ENCODE data around the gene ZNHIT6.
A peak's percentile ranks its signal among the peaks of the same experiment; 100 is the strongest.

The ZNHIT6 gene

DNA sequence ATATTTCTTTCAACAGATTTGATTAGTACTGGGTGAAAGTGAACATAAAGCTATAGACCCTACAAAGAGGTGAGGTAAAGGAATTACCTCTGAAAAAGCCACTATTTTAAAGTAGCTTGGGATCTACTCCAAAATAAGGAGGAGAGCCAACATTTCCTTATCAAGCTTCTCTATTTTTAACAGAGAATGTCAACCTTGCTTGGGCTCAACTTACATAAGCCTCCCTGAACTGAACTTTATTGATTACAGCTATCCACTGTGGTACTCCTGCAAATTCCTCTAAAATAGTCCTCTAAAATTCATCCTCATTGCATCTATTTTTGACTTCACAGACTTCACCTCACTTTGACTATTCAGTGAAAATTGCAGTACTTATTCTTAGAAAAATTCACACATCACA, 10.3 kb downstream of the ZNHIT6 start:
- DNase-seq (ENCODE audit: low read depth, low spot score) = no peak
- TF ChIP-seq, protein P1, sequence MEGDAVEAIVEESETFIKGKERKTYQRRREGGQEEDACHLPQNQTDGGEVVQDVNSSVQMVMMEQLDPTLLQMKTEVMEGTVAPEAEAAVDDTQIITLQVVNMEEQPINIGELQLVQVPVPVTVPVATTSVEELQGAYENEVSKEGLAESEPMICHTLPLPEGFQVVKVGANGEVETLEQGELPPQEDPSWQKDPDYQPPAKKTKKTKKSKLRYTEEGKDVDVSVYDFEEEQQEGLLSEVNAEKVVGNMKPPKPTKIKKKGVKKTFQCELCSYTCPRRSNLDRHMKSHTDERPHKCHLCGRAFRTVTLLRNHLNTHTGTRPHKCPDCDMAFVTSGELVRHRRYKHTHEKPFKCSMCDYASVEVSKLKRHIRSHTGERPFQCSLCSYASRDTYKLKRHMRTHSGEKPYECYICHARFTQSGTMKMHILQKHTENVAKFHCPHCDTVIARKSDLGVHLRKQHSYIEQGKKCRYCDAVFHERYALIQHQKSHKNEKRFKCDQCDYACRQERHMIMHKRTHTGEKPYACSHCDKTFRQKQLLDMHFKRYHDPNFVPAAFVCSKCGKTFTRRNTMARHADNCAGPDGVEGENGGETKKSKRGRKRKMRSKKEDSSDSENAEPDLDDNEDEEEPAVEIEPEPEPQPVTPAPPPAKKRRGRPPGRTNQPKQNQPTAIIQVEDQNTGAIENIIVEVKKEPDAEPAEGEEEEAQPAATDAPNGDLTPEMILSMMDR (IDR thresholded peaks at IDR 0.05; ENCODE audit: insufficient read depth, low read length, missing control alignments) = no peak
- H3K4me3 ChIP-seq (ENCODE audit: low read depth, low read length) = no peak overlapping the region
- ChIA-PET CTCF (interaction anchor here (0.7 to 1.7 kb wide), 5 partner anchors 9 to 390 kb away, joined by 3 to 5 read pairs (median 3); partner anchors contain the start of gene ZNHIT6), POLR2A (interaction anchor here (0.6 kb wide), 1 partner anchor 113 kb away, joined by 3 read pairs; no protein-coding TSS in a partner anchor)

DNA sequence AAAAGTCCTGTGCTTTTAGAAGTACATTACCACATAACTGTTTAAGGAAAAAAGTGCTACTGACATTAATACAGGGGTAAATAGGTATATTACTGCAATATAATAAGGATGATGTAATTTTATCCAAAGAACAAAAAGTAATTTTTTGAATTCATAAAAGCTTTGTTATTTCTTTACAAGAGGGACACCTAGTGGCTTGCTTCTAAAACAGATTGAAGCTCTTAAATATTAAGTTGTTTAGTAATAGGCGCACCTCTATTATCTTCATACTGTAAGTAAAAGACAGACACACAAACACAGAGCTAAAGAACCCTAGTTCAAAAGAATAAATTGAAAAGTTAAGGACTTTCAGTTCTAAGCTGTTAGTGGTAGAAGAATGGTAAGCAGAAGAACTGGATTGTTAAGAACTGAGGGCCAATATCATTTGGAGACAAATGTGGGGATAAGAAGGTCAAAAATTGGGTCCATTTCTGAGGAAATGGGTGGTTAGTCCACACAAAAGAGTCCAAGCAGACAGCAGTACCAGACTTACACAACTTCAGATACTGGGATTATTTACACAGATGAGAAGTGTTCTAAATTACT, 15.4 kb downstream of the ZNHIT6 start:
- TF ChIP-seq, protein P1 (IDR thresholded peaks at IDR 0.05; ENCODE audit: insufficient read depth, low read length, missing control alignments) = peak; percentile 1
- no peak for DNase-seq (ENCODE audit: low read depth, low spot score)
- ChIA-PET POLR2A (interaction anchor here (0.7 to 3.6 kb wide), 7 partner anchors 64 to 364 kb away, joined by 3 to 63 read pairs (median 5); partner anchors contain the start of gene CCN1), CTCF (interaction anchor here (0.6 to 6.9 kb wide), 43 partner anchors 9 to 584 kb away, joined by 3 to 161 read pairs (median 5); partner anchors contain the start of genes C1orf52, DDAH1 and ZNHIT6)
- H3K4me3 ChIP-seq (ENCODE audit: low read depth, low read length) = no peak overlapping the region

DNA sequence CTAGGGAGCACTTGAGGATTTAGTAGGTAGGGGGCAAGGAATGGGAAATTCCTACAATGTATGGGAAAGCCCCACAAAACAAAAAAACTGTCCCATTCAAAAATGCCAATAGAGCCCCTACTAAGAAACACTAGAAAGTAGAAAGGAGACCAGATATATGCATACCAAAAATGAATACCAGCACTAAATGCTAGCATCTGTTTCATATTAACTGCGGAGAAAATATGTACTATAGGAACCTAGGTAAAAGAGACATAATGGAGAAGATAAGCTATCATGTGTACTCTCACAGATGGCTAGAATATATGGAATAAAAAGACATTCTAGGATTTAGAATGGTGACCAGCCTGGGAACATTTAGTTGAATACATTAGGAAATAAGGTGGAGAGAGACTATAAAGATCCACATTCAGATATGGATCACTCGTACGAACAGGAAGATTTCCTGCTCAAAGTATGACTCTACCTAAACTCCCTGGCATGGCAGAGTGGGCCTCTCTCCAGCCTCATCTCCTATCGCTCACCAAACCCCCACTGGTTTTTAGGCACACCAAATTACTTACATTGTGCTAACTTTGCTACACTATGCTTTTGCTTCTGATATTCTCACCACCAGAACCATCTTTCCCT, 18.3 kb downstream of the ZNHIT6 start:
- CTCF ChIA-PET = interaction anchor here (2.4 to 6.9 kb wide), 4 partner anchors 11 to 104 kb away, joined by 7 to 161 read pairs (median 58); partner anchors contain the start of gene ZNHIT6
- DNase-seq (ENCODE audit: low read depth, low spot score) = no peak
- POLR2A ChIA-PET = no interaction called here
- TF ChIP-seq, protein P1 (IDR thresholded peaks at IDR 0.05; ENCODE audit: insufficient read depth, low read length, missing control alignments) = no peak
- H3K4me3 ChIP-seq (ENCODE audit: low read depth, low read length) = no peak overlapping the region

DNA sequence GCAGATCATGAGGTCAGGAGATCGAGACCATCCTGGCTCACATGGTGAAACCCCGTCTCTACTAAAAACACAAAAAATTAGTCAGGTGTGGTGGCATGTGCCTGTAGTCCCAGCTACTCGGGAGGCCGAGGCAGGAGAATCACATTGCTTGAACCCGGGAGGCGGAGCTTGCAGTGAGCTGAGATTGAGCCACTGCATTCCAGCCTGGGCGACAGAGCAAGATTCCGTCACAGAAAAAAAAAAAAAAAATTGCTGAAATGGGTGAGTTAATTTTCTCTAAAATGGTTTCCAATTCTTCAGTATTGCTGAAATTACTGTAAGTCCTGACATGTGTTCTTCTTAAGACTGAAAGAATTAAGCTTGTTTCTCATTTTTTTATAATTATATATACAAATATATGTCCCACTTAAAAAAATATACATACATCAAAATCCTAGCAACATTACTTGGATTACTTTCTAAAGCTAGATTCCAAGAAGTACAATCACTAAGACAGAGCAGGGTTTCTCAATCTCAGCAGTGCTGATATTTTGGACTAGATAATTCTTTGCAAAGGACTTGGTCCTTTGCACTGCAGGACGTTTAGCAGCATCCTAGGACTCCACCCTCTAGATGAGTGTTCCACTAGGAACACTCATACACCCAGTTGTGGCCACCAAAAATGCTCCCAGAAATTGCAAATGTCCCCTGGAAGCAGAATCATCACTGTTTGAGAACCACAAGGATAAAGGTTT, 24.8 kb downstream of the ZNHIT6 start:
- ChIA-PET POLR2A (interaction anchor here (0.9 to 1.3 kb wide), 2 partner anchors 98 to 407 kb away, joined by 3 read pairs; partner anchors contain the start of gene BCL10), CTCF (interaction anchor here (0.6 to 3.5 kb wide), 8 partner anchors 11 to 424 kb away, joined by 3 to 26 read pairs (median 3); partner anchors contain the start of genes C1orf52 and ZNHIT6)
- H3K4me3 ChIP-seq (ENCODE audit: low read depth, low read length) = no peak overlapping the region
- no peak for DNase-seq (ENCODE audit: low read depth, low spot score)
- TF ChIP-seq, protein P1 (IDR thresholded peaks at IDR 0.05; ENCODE audit: insufficient read depth, low read length, missing control alignments) = no peak

DNA sequence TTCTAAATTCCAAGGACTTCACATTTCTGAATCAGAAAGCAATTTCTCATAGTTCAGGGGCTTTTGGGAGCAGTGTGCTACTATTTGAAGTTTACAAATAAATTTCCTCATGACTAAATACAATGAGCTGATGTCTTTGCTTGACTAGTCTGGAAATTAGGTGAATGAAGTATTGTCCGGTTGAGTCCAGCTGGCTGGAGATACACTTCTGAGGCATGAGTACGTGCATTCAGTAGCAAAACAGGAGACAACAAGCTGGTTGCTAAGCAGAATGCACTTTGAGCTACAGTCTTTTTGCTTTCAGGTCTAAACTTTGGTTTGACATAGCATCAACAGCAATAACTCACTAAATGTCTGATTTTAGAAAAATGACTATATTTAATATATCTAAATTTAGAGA, 27.1 kb downstream of the ZNHIT6 start:
- ChIA-PET POLR2A (no interaction called here), CTCF (interaction anchor here (1.0 to 1.9 kb wide), 2 partner anchors 12 kb away, joined by 3 to 9 read pairs; no protein-coding TSS in a partner anchor)
- no peak for DNase-seq (ENCODE audit: low read depth, low spot score)
- TF ChIP-seq, protein P1 (IDR thresholded peaks at IDR 0.05; ENCODE audit: insufficient read depth, low read length, missing control alignments) = no peak
- no peak overlapping the region for H3K4me3 ChIP-seq (ENCODE audit: low read depth, low read length)

All from AG04449 (cell line).